Lower leg skin (tissue), 3 donors: ENCODE data around the gene LDB2.

Source experiments
- POLR2A ChIP-seq, 2 donors: fragments of 450-650 bp; IDR thresholded peaks; one replicate each; pipeline ENCODE4 v1.6.1; 2016 to 2017; ENCODE audit warnings: antibody characterized with exemption in 2 of 2, mild to moderate bottlenecking in 1 of 2, moderate library complexity in 1 of 2
- TF ChIP-seq, protein P1 (sequence below), 3 donors: fragments of 450-650 bp; IDR thresholded peaks; one replicate each; pipeline ENCODE4 v1.5.1; 2016; ENCODE audit warnings: antibody characterized with exemption in 3 of 3, mild to moderate bottlenecking in 3 of 3, moderate library complexity in 2 of 3

DNA sequence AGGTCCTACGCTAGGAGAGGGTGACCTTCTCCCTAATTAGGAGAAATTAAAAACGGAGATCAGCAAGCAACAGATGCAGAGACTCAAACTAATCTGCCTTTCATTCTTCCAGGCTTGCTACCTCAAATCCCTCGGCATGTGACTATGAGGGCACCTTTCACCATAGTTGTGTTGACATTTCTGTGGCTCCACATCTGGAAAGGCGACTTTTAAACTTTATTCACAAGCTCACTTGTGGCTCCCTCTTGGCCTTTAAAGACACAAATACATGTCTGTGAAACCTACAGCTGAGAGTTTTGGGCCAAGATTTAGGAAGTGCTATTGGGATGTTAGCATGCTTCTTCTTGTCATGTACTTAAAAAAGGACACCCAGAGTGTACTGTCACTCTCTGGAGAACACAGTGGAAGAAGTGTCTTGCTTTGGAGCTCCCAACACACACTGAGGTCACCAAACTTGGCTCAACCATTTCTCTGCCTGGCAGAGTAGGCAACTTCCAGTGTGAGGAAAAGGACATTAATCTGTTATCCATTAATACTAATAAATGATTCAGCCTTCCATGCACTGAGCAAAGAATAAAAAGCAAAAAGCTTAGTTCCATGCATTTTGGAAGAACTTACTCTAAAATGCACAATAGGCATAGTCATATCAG is 60.1 kb downstream of the LDB2 start:
- no peak for TF ChIP-seq POLR2A (IDR thresholded peaks at IDR 0.05)
- TF ChIP-seq, protein P1, sequence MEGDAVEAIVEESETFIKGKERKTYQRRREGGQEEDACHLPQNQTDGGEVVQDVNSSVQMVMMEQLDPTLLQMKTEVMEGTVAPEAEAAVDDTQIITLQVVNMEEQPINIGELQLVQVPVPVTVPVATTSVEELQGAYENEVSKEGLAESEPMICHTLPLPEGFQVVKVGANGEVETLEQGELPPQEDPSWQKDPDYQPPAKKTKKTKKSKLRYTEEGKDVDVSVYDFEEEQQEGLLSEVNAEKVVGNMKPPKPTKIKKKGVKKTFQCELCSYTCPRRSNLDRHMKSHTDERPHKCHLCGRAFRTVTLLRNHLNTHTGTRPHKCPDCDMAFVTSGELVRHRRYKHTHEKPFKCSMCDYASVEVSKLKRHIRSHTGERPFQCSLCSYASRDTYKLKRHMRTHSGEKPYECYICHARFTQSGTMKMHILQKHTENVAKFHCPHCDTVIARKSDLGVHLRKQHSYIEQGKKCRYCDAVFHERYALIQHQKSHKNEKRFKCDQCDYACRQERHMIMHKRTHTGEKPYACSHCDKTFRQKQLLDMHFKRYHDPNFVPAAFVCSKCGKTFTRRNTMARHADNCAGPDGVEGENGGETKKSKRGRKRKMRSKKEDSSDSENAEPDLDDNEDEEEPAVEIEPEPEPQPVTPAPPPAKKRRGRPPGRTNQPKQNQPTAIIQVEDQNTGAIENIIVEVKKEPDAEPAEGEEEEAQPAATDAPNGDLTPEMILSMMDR (IDR thresholded peaks at IDR 0.05), result no peak
